Umbilical cord (tissue), 2 donors: ENCODE results near the gene NOL4L. TPM values are rescaled to one million over a fixed set of nuclear protein-coding genes. Genes with fewer than 3 reads are reported as not detected.
"Not testable (repeated sequence)": the region's sequence is repeated elsewhere in the genome, so short reads cannot be mapped to it uniquely, and the experiment has no call there.

ENCODE experiments used
- DNase-seq: peaks from one replicate; pipeline ENCODE4 v3.0.0-alpha.2; 2015; ENCODE audit warnings: low spot score
- total RNA-seq: library from RNA; depleted of rRNA; stranded (reverse); fragments of >200 nt; gene quantifications from one replicate; pipeline ENCODE4 v1.2.3, GENCODE V29; 2014; ENCODE audit warnings: low replicate concordance; ENCODE audit not compliant: insufficient read depth

The NOL4L gene
- total RNA-seq, 1 donor from 2014 or later: 6.5 TPM

DNA sequence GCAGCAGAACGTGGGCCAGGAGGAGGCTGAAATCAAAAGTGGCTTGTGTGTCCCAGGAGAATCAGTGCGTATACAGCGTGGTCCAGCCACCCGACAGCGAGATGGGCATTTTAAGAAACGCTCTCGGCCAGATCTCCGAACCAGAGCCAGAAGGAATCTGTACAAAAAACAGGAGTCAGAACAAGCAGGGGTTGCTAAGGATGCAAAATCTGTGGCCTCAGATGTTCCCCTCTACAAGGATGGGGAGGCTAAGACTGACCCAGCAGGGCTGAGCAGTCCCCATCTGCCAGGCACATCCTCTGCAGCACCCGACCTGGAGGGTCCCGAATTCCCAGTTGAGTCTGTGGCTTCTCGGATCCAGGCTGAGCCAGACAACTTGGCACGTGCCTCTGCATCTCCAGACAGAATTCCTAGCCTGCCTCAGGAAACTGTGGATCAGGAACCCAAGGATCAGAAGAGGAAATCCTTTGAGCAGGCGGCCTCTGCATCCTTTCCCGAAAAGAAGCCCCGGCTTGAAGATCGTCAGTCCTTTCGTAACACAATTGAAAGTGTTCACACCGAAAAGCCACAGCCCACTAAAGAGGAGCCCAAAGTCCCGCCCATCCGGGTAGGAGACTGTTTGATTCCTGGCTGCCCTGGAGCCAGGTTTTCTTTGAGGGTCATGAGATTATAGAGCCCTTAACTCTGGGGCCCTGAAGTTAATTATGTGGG is 151.7 kb downstream of the NOL4L start:
- peak; percentile 71 for DNase-seq

DNA sequence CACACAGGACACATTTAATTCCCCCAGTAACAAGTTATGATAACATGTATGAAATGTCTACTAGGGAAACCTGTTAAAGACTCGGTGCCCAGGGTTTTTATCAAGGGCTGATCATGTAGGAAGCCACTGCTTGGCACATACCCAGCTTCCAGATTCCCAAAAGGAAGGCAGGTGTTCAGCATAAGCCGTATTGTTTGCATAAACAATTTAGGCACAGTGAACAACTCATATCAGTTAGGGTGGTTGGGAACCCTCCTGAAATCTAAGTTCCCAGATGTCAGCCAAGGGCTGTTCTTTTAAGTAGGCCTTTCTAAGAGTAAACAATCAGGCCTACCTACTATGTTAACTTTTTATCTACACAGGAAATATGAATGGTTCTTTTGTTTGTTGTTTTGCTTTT is 152.9 kb downstream of the NOL4L start:
- no peak for DNase-seq

DNA sequence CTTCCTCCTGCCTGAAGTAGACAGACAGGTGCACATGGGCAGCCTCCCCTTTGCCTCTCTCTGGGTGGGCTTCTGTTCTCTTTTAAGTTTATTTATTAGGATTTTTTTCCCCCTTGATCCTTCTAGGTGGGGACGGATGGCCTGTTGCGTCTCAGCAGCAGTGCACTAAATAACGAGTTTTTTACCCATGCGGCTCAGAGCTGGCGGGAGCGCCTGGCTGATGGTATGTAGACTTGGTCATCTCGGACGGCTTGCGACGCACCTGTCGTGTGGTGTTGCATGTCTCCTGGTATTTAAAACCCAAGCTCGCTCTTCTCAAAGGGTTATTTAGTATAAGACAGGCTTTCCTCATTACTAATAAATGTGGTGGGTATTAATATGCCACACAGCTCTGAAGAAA is 153.7 kb downstream of the NOL4L start:
- no peak for DNase-seq

DNA sequence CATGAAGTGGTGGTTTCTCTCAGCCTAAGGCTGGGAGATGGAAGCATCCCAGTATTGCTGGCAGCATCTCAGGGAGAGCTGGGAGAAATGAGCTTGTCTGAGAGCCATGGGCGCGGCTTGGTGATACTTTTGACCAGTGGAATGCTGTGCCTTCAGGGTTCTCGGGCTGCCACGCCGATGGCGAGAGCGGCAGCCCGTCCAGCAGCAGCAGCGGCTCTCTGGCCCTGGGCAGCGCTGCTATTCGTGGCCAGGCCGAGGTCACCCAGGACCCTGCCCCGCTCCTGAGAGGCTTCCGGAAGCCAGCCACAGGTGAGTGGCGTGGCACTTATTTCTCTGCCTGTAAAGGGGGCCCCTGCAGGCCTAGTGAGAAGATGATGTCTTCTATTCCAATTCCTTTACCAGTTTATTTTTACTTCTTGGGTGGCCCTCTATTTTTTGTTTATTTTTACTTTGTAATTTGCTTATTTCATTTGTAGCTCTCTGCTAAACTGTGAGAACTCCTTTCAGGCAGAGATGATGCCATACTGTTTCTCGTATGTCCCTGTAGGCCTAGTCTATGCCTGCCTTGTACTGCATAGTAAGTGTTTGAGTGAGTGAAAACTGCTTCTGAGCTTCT is 155.3 kb downstream of the NOL4L start:
- DNase-seq: no peak

DNA sequence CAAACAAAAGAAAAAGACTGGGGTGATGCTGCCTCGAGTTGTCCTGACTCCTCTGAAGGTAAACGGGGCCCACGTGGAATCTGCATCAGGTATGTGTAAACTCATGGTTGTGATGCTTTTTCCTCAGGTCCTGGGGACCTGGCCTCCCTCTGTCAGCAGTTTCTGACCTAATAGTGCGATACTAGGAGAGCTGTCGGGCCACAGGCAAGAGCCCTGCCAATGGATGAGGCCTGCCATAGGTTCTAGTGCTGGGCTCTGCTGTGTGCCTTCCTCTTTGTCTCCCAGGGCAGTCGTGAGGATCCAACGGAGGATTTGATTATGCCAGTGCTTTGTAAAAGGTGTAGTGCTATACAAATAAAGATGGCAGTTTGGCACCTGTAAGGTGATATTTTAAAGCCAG is 155.8 kb downstream of the NOL4L start:
- no peak for DNase-seq

DNA sequence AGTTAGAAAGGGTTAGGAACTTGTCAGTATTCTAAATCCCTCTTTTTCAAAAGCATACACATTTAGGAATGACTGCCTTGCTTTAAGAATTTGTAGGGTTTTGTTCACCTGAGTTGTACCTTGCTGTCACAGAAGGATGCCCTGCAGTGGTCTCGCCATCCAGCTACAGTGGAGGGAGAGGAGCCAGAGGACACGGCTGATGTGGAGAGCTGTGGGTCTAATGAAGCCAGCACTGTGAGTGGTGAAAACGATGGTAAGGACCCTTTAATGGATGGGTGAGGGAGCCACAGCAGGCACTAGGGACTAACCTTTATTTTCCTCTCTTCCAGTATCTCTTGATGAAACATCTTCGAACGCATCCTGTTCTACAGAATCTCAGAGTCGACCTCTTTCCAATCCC is 157.1 kb downstream of the NOL4L start:
- no peak for DNase-seq

DNA sequence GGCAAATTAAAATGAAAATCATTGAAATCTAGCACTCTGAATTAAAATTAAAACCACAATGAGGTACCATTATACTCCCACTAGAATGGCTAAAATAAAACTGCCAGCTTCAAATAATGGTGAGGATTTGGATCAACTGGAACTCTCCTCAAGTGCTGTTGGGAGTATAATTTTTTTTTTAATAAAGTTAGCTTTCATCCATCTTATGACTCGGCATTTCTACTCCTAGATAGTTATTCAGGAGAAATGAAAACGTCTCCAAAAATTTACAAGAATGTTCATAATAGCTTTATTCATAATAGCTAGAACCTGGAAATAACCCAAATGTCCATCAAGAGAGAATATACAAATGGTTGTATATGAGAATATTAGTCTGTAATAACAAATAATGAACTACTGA is 163.8 kb downstream of the NOL4L start:
- no peak for DNase-seq

DNA sequence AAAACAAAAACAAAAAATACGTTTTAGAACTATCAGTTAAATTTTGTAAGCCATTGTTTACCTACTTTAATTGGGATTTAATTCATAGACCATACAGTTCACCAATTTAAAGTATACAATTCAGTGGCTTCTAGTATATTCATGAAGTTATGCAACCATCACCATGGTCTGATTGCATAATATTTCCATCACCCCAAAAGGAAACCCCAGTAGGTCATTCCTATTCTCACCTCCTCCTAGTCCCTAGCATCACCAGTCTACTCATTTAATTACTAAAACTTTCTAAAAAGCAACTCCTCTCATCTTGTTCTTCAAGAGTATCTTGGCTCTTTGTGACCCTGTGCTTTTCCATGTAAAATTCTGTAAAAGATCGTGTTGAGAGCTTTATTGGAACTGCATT is 166.8 kb downstream of the NOL4L start:
- no peak for DNase-seq

DNA sequence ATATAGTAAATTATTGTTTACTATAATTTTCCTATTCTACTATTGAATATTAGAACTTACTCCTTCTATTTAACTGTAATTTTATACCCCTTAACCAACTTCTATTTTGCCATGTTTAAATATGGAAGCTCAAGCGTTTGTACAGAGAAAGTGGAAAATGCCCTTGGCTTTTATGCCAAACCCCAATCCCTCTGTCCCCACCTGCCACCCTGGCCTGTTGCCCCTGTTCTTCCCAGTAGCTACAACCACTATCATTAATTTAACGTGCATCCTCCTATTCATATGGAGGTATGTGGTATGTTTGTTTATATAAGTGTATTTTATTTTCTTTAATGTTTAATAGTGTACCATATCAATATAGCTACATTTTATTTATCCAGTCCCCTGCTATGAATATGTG is 168.9 kb downstream of the NOL4L start:
- no peak for DNase-seq

DNA sequence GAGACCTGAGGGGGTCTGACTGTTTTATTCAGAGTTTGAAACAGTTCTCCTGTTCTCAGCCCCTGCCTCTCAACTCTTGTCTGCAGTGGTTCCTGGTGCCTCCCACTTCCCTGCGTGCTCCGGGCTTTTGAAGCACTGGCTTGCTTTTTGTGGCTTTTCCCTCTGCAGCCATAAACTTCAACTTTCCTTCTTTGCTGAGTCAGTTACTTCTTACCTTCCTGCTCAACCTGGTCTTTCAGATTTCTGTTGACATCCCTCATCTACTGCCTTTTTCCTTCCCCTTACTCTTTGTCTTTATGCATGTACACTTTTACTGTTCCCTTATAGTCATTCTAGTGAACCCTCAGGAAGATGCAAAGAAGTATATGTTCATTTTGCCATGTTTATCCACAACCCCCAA is 169.6 kb downstream of the NOL4L start:
- DNase-seq: no peak

DNA sequence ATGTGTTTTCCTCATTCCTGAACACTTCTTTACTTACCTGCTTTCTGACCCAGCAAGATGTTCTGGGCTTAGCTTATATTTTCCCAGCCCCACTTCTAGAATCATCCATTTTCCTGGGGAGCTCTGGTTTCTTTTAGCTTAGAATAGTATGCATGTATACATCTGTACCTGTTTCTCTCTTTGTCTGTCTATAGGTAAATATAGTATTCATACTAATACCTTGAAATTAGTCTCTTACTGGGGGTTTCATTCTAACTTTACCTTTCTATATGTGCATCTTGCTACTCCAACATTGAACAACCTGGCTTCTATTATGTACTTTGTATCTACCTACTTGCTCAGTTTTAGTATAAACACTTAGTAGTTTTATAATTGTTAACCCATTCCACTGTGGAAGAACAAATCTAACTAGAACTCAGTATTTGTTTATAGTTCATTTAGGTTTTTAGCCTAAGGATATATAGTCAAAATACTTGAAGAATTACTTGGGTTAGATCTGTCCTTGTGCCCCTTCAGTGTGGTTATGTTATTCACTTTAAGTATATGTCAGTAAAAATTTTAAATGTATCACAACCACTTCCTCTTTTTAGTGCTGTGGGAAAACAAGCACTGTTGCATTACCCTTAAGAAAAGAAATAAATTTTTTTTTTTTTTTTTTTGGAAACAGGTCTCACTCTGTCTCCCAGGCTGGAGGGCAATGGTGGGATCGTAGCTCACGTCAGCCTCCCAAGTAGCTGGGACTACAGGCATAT is 173.0 kb downstream of the NOL4L start:
- no peak for DNase-seq

DNA sequence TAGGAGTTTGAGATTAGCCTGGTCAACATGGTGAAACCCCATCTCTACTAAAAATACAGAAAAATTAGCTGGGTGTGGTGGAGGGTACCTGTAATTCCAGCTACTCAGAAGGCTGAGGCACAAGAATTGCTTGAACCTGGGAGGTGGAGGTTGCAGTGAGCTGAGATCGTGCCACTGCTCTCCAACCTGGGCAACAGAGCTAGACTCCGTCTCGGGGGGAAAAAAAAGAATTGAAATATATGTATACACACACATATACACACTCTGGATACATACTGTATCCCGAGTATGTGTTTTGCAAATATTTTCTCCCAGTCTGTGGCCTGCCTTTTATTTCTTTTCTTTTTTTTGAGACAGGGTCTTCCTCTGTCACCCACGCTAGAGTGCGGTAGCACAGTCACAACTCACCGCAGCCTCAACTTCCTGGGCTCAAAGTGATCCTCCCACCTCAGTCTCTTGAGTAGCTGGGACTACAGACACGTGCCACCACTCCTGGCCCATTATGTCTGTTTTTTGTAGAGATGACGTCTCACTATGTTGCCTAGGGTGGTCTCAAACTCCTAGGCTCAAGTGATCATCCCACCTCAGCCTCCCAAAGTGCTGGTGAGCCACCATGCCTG is 177.9 kb downstream of the NOL4L start:
- not testable (repeated sequence) for DNase-seq

DNA sequence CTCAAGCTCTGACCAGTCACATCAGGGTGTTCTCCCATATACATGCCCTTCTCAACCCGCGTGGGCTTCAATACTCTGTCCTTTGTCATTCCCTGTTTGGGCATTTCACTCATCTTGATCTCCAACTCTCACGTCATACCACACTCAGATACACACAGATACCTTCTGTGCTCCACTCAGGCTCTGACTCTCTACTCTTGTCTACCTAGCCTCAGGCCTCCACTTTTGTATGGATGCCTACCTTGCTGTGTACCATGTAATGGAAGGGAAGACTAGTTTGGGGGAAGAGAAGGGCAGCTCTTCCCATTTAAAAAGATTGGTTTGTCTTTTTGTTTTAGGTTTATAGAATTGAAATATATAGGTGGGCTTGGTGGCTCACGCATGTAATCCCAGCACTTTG is 178.4 kb downstream of the NOL4L start:
- DNase-seq: no peak

DNA sequence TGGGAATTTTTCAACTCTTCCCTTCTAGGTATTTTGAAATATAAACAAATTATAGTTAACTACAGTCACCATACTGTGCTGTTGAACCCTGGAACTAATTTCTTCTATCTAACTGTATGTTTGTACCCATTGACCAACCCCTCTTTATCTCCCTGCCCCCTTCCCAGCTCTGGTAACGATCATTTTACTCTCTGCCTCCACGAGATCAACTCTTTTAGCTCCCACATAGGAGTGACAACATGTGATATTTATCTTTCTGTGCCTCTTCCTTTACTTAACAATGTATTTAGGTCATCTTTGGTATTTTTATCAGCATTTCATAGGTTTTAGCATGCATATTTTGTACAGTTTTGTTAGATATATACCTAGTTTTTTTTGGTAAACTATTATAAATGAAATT is 181.1 kb downstream of the NOL4L start:
- DNase-seq: no peak

DNA sequence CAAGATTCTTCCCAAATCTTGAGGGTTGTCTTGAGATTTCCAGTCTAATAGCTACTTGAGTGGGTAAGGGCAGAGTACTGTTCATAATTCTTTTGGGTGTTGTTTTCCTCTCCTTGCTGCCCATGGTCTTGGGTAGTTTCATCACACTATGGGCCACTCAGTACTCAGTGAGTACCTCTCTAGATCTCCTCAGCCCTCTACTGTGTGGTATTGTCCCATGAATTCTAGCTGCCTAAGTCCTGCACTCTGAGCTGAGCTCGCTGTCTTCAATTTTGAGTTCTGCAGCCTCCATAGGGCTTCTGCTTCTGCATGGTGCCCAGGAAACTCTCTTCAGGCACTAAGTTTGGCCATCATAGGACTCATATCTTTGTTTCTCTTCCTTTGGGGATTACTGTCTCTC is 184.7 kb downstream of the NOL4L start:
- no peak for DNase-seq

DNA sequence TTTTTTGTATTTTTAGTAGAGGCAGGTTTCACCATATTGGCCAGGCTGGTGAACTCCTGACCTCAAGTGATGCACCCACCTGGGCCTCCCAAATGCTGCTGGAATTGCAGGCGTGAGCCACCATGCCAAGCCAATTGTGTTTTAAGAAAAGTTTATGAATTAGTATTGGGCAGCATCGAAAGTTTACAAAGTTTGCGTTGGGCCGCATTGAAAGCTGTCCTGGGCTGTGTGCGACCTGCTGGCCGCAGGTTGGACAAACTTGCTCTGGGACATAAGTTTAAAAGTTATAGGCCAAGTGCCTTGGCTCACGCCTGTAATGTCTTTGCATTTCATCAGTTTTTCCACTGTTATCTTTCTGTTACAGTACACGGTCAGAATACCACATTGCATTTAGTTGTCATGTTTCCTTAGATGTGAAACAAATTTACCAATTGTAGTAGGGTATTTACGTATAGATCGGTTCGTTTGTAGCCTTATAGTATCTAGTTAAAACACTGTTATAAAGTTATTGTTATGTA is 187.5 kb downstream of the NOL4L start:
- no peak for DNase-seq

DNA sequence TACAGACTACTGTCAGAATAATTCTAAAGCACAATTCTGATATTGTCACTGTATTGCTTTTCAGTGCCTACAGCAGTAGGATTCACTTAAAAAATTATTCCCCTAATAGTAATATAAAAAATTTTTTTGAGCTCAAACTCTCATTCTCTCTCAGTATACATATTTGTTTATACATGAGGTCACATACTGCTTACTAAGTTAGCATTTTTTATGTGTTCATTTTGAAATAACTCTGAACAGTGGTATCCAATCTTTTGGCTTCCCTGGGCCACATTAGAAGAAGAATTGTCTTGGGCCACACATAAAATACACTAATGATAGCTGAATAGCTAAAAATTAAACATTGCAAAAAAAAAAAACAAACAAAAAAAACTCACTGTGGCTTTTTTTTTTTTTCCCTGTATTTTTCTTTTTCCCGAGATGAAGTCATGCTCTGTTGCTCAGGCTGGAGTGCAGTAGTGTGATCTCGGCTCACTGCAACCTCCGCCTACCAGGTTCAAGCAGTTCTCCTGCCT is 188.4 kb downstream of the NOL4L start:
- DNase-seq: no peak

DNA sequence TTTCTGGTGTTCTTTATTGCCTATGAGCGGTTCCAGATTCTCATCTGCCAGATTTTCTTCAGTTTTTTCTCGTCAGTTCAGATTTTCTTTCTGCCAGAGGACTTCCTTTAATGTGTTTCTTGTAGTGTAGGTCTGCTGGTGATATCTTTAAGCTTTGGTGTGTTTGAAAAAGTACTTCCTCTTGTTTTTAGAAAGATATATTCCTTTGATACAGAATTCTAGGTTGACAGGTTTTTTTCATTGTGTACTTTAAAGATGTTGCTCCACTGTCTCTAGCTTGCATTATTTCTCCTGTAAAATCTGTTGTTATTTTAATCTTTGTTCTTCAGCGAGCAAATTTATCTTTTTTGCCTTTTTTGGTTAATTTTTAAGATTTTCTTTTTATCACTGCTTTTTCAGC is 190.1 kb downstream of the NOL4L start:
- no peak for DNase-seq
